Activated CD8-positive, alpha-beta memory T cell treated with anti-CD3 and anti-CD28 coated beads for 1 hour (primary cell): ENCODE data around the gene RASSF1.
"Not testable (repeated sequence)": the region's sequence is repeated elsewhere in the genome, so short reads cannot be mapped to it uniquely, and the experiment has no call there.

Experiments used
- DNase-seq, 2 donors: peaks; one replicate each; pipeline ENCODE4 v3.0.0-alpha.2; 2020; ENCODE audit warnings: low read depth in 1 of 2; ENCODE audit errors: extremely low read depth in 1 of 2

Gene RASSF1

GRCh38 chr3:50325497-50326181 is 15.0 kb downstream of the RASSF1 start:
- DNase-seq, result no peak

DNA sequence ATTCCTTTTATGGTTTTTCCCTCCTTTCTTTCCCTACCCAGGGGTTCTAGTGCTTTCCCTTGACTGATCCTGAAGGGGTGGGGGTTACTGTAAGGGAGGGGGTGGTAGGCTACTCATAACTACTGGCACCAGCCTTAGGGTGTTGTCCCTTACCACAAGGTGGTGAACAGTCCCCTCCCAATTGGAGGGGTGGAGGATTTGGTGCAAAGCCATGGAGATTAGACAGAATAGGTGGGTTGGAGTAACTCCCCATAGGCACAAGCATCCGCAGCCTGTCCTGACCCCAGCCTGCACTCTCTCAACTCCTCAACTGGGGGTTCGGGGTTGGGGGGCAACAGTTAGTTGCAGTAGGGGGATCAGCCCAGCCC is 15.5 kb downstream of the RASSF1 start:
- no peak for DNase-seq

DNA sequence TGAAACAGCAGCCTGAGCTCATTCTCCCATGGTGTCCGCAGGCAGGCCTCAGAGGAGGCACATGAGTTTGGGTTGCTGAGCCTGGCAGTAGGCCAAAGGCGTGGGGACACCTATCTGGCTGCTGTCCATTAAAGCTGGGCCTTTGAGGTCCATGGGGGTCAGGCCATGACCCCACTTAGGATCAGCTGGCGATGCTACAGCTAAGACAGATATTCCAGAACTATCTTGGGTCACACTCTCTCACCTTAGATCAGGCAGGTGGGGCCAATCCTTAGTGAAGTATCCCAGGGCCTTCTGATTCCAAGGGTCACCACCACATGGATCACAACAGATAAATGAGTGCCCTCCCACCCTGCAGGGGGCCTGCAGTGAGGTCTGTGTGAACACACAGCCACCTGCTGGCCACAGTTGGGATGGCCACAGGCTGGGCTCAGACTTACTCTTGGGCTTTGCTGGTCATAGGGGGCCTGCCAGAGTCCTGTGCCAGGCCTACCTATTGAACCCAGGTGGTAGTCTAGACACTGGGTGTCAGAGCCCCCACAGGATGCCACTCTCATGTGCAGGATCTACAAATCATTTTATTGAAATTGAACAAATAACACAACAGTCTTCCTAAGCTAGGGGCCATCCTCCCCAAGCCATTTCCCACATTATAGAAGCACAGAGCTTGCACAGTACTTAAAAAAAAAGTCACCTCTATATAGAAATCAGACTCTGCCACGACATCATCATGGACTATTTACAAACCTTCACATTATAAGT is 16.1 kb downstream of the RASSF1 start:
- DNase-seq, result peak in 1 of 2 donors; percentile 39

DNA sequence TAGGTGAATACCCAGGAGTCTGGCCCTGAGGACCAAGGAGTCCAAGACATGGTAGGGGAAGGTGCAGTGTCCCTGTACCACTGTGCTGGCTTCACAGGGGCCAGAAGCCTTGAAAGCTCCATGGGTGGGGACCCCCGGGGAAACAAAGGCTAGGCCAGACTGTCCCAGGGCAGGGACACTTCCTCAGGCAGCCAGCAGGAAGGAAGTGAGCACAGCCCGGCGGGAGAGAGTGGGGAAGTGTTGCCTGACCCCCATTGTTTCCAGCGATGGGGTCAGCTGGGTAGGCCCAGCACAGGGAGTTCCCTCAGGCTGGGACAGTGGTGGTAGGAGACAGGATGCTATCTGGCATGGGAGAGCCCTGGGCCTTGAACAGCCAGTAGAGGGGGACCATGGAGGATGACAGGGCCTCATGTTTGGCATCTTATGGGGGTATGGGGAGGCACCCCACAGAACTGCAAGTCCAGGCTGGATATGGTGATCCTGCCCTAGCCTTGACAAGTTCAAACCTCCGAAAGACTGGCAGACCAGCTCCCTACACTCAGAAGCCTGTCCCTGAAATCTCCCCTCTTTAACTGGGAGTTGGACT is 16.9 kb downstream of the RASSF1 start:
- DNase-seq, result no peak

GRCh38 chr3:50323092-50323600 is 17.5 kb downstream of the RASSF1 start:
- DNase-seq, result no peak

GRCh38 chr3:50322386-50323091 is 18.1 kb downstream of the RASSF1 start, which contains the start of gene HYAL2:
Gene HYAL2 (minus strand): TSS chr3:50322745. CDS start chr3:50320489, 2,256 bp downstream.
- no peak for DNase-seq

DNA sequence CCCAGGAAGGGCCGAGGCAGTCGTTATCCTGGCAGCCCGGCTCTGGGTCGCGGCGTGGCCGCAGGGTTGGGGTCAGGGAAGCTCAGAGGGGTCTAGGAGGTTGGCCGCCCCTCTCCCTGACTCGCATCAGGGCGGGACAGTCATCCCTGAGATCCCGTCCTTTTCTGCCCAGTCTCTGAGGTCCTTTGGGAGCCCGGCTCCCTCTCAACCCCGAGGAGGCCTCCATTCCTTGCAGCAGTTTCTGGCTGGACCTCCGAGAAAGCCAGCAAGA is 18.6 kb downstream of the RASSF1 start:
- DNase-seq, result no peak

DNA sequence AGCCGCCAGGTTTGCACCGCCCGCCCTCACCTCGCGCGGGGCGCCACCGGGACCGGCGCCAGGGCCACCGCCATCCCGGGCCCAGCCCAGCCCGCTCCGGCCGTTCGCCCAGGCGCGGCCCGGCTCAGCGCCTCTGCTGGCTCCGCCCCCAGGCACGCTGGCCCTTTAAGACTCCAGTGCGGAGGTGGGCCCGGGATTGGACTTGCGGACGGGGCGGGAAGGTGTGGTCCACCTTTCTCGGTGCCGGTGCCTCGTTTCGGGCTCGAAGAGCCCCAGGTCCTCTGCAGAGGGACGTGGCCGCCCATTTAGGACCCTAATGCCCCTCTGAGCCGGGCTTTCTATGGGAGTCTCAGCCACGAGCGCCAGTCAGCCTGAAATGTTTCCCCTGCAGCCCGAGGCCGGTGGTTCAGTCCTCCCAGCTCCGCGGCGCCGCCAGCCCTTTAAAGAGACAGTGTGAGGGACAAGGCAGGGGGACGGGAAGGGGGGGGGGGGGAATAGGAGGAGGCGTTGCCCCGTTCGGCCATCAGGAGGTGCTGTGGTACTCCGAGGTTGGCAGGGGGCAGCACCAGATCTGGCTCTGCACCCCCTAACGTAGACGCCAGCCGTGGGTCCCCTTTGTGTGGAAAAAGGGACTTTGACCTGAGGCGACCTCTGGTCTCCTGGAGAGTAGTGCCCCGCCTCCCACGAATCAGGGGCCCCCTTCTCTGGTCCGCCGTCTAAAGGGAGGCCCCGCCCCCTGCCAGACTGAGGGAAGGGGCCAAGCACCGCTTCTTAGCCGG is 19.1 kb downstream of the RASSF1 start:
- peak; percentile 43 to 67 for DNase-seq

DNA sequence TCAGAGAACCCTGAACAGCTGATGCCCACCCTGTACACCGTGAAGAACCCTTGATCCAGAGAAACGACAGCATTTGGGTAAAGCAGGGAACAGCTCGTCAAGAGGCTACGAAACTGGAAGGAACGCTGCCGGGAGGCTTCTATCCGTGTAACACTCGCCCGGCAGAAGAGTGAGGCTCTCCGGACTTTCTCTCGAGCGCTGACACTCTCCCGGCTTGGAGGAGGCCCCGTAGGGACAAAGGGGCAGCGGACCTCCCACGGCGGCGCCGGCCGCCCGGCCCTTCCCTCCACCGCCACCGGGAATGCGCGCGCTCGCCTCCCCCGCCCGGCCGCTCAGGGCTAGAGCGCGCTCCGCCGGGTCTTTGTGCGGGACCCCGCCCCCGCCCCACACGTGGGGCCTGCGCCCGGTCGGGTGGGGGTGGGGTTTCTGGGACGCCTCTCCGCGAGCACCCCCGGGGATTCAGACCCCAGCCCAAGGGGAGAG is 19.7 kb downstream of the RASSF1 start:
- DNase-seq, result peak in 1 of 2 donors; percentile 38

DNA sequence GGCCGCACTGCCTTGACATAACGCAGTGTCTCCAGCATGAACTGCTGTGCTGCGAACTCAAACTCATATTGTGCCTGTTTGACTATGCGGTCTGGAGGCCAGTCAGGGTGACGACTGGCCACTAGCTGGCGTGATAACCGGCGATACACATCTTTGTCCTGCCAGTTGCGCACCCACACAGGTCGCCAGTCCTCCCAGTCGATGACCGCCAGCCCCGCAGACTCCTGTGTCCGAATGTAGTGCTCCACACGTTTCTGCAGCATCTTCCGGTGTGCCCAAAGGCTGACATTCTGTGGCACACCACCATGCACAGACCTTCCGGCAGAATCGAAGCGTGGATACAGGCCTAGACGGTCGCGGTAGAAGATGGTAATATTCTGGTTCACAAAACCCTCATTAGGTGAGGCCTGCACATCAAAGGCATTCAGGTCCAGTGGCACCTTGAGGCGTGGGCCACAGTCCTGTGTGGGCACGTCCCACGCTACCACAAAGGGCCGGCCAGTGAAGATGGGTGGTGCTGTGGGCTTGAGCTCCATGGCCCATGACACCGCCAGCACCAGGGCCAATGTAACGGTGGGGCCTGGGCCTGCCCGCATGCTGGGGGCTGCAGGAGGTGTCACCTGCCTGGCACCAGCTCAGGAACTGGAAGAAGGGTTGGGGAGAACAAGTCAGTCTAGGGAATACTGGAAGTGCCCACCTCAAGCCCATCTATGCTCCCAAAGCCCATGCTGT is 20.6 kb downstream of the RASSF1 start:
- no peak for DNase-seq

DNA sequence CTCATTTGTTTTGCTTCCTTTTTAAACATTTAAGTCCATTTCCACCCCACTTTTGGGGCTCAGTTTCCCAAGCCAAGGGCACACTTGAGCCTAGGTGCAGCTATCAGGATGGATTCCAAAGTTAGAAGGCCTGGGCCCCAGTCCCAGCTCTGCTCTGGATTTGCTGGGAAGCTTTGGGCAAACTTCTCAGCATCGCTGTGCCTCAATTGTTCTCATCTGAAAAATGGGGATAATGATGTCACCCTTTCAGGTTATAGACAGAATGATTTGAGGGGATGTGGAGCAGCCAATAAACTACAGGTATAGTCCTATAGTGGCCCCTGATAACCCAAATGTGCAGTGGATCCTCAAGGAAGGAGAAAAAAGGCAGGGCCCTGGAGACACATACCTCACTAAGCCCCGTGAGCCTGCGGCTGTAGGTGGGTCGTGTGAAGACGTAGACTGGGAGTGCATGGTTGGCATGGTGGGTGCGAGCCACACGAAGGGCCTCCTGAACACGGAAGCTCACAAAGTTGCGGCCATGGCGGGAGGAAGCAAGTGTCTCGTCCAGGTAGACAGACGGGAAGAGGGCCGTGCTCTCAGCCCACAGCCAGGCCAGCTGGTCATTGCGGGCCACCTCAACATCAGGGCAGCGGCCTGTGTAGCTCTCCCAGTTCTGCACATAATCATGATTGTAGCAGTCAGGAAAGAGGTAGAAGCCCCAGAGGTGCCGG is 21.3 kb downstream of the RASSF1 start:
- DNase-seq, result no peak

DNA sequence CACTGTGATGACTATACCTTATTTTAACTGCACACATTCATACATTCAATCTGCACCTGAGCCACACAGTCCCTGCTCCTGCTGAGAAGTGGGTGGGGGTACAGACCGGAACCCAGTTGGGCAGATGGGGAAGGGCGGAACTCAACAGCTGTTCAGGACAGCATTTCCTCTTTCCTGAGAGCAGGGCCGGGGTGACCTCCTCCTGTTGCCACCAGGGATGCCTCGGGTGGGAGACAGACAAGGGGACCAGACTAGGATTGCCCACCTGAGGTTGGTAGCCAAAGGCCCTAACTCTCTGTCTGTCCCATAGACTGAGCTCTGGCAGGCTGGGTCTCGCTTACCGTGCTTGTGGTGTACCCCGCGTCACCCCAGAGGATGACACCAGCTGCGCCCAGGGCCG is 22.0 kb downstream of the RASSF1 start:
- DNase-seq, result no peak

DNA sequence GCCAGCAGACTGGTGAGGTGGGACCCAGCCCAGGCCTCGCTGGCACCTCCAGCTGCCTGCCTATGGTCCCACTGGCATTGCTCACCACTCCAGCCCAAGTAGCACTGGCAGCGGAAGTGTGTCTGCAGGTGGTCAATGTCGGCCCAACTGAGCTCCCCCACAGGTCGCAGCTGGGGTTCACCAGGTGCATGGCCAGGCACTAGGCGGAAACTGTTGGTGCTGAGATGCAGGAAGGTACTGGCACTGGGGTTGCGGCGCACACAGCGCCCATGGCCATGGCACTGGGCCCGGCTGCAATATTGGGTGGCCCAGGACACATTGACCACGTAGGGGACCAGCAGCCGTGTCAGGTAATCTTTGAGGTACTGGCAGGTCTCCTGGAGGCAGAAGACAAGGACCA is 22.5 kb downstream of the RASSF1 start:
- DNase-seq, result no peak

GRCh38 chr3:50317300-50317699 is 23.3 kb downstream of the RASSF1 start:
- no peak for DNase-seq

DNA sequence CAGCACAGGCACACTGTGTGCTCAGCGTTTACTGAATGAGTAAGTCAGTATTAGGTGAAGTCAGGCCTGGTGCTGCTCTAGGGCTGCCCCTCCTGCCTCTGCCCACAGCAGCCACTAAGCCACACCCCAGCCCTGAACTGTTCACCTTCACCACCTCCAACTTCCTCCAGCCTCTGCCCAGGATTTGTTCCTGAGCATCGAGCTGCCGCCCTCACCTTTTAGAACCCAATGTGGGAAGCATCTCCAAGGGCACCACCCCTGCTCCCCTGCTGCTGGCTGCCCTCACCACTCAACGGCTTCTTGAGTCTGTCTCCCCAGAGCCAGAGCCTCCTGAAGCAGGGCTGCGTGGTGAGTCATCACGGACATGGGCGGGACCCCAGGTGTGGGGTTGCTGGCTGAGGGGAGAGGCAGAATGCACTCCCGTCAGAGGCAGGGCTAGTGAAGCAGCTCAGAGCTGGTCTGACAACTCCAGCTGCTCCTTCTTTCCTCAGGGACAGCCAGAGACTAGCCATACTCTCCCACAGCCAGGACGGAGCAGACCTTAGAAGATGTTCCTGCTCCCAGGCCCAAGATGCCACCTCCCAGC is 23.9 kb downstream of the RASSF1 start:
- peak; percentile 57 to 61 for DNase-seq

DNA sequence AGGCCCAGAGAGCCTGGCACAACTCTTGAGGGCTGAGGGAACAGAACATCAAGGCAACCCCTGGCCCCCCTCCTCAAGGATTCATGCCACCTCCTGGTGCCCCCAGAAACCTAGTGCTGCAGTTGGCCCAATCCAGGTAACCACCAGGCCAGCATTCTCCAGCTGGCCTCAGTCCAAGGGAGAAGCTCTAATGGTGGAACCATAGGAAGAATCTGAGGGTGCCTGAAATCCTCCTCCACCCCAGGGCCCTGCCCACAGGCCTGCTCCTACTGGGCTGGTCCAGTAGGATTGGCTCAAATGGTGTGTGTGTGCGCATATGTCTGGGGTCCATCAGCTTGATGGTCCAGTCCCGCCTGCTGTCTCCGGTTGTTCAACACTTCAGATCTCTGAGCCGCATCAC is 25.8 kb downstream of the RASSF1 start:
- DNase-seq, result no peak

DNA sequence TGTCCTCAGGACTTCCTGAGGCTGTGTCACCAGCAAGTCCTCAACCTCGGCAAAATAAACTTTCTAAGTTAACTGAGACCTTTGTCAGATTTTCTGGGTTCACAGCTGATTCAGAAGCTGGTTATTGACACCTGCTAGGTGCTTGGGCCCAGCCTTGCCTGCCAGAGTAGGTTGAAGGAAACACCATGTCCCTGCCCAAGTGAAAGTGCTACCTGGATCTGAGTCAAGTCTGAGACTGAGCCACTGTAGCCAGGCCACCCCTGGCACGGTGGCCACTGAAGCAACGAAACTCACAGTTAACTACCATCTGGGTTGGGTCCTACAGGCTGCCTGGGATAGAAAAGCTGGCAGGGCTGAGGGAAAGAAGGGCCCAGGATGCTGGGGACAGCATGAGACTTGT is 26.3 kb downstream of the RASSF1 start:
- DNase-seq, result no peak

GRCh38 chr3:50312041-50312440 is 28.6 kb downstream of the RASSF1 start:
- DNase-seq, result not testable (repeated sequence)

DNA sequence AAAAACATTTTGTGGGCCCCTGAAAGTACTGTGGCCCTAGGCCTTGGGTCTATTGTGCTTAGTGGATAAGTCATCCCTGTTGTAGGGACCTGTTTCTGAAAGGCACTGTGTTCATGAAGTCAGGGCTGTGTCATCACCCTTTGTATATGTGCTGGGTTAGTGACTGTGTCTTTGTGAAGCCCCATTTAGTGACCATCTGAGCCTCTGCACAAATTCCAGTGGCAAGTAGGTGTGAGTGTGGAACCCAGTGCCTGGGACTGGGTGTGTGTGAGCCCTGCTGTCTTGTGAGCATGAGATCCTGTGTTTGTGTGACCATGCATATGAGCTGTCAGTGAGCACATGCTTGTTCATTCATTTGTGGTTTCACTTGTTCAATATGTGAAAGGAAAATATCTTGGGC is 36.0 kb downstream of the RASSF1 start:
- DNase-seq, result no peak
